Measurements from ENCODE around the gene TP53RK. TPM values are rescaled to one million over a fixed set of nuclear protein-coding genes. Genes with fewer than 3 reads are reported as not detected.

TP53RK gene
- total and polyA plus RNA-seq, 2 of the 13 experiments (the other 11 are each of a cell fraction or from before 2014, with no cell fraction given), result 12.9 to 25.5 TPM

DNA sequence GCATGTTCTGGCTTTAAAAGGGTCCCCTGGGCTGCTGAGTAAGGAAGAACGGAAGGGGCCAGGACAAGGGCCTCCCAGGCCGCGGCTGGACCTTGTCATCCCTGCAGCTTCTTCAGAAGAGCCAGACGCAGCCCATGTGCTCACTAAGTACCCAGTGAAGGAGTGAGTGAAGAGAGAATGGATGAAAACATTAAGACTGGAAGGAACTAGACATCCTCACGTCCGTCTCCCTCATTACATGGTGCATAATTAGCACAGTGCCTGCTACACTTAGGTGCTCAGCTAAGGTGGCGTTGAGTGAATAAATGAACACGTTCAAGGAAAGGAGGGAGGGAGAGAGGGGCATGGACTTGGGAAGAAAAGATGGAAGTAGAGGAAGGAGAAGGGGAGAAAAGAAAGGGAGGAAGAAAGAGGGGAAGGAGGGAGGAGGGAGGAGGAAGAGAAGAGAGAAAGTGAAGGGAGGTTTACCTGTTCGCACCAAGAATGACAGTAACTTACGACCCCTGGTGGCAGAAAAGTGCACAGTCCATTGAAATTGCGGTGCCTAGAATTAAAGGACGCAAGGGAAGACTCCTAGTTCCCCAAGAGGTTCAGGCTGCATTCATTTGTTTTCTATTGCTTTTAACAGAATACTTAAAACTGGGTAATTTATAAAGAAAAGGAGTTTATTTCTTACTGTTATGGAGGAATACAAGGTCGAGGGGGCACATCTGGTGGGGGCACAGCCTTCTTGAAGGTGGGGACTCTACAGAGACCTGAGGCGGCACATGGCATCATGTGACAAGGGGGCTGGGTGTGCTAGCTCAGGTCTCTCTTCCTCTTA lies 8.0 kb downstream of the TP53RK start (continued):
- TF ChIP-seq, protein P1, sequence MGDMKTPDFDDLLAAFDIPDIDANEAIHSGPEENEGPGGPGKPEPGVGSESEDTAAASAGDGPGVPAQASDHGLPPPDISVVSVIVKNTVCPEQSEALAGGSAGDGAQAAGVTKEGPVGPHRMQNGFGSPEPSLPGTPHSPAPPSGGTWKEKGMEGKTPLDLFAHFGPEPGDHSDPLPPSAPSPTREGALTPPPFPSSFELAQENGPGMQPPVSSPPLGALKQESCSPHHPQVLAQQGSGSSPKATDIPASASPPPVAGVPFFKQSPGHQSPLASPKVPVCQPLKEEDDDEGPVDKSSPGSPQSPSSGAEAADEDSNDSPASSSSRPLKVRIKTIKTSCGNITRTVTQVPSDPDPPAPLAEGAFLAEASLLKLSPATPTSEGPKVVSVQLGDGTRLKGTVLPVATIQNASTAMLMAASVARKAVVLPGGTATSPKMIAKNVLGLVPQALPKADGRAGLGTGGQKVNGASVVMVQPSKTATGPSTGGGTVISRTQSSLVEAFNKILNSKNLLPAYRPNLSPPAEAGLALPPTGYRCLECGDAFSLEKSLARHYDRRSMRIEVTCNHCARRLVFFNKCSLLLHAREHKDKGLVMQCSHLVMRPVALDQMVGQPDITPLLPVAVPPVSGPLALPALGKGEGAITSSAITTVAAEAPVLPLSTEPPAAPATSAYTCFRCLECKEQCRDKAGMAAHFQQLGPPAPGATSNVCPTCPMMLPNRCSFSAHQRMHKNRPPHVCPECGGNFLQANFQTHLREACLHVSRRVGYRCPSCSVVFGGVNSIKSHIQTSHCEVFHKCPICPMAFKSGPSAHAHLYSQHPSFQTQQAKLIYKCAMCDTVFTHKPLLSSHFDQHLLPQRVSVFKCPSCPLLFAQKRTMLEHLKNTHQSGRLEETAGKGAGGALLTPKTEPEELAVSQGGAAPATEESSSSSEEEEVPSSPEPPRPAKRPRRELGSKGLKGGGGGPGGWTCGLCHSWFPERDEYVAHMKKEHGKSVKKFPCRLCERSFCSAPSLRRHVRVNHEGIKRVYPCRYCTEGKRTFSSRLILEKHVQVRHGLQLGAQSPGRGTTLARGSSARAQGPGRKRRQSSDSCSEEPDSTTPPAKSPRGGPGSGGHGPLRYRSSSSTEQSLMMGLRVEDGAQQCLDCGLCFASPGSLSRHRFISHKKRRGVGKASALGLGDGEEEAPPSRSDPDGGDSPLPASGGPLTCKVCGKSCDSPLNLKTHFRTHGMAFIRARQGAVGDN (CRISPR knock-in tag; IDR thresholded peaks at IDR 0.05), result peak; percentile 50; the same call in 1 of the 2 replicates
- TF ChIP-seq KMT2B (CRISPR knock-in tag; IDR thresholded peaks at IDR 0.05) (peak; percentile 65; the same call in 1 of the 2 replicates), HOXA7 (CRISPR knock-in tag; IDR thresholded peaks at IDR 0.05) (no peak; the same call in 1 of the 2 replicates), MZF1 (CRISPR knock-in tag; IDR thresholded peaks at IDR 0.05; ENCODE audit: borderline replicate concordance) (no peak), THAP11 (CRISPR knock-in tag; IDR thresholded peaks at IDR 0.05) (peak; percentile 50), HNF4G (IDR thresholded peaks at IDR 0.05; ENCODE audit: borderline replicate concordance, low read depth, low read length) (no peak), HNF4G (CRISPR knock-in tag; IDR thresholded peaks at IDR 0.05; ENCODE audit: borderline replicate concordance, low read depth) (peak; percentile 64; the same call in 1 of the 2 replicates), GTF2F1 (IDR thresholded peaks at IDR 0.05; ENCODE audit: low read length) (no peak), JUN (CRISPR knock-in tag; IDR thresholded peaks at IDR 0.05) (0 out of 2 replicates have a peak, but pooled peaks have one; percentile 9)
- TF ChIP-seq, protein P2, sequence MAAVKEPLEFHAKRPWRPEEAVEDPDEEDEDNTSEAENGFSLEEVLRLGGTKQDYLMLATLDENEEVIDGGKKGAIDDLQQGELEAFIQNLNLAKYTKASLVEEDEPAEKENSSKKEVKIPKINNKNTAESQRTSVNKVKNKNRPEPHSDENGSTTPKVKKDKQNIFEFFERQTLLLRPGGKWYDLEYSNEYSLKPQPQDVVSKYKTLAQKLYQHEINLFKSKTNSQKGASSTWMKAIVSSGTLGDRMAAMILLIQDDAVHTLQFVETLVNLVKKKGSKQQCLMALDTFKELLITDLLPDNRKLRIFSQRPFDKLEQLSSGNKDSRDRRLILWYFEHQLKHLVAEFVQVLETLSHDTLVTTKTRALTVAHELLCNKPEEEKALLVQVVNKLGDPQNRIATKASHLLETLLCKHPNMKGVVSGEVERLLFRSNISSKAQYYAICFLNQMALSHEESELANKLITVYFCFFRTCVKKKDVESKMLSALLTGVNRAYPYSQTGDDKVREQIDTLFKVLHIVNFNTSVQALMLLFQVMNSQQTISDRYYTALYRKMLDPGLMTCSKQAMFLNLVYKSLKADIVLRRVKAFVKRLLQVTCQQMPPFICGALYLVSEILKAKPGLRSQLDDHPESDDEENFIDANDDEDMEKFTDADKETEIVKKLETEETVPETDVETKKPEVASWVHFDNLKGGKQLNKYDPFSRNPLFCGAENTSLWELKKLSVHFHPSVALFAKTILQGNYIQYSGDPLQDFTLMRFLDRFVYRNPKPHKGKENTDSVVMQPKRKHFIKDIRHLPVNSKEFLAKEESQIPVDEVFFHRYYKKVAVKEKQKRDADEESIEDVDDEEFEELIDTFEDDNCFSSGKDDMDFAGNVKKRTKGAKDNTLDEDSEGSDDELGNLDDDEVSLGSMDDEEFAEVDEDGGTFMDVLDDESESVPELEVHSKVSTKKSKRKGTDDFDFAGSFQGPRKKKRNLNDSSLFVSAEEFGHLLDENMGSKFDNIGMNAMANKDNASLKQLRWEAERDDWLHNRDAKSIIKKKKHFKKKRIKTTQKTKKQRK (IDR thresholded peaks at IDR 0.05; ENCODE audit: low read length), result no peak
- TF ChIP-seq, protein P3, sequence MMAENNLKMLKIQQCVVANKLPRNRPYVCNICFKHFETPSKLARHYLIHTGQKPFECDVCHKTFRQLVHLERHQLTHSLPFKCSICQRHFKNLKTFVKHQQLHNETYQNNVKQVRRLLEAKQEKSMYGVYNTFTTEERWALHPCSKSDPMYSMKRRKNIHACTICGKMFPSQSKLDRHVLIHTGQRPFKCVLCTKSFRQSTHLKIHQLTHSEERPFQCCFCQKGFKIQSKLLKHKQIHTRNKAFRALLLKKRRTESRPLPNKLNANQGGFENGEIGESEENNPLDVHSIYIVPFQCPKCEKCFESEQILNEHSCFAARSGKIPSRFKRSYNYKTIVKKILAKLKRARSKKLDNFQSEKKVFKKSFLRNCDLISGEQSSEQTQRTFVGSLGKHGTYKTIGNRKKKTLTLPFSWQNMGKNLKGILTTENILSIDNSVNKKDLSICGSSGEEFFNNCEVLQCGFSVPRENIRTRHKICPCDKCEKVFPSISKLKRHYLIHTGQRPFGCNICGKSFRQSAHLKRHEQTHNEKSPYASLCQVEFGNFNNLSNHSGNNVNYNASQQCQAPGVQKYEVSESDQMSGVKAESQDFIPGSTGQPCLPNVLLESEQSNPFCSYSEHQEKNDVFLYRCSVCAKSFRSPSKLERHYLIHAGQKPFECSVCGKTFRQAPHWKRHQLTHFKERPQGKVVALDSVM (CRISPR knock-in tag; IDR thresholded peaks at IDR 0.05), result peak; percentile 32; the same call in 1 of the 2 replicates
- TF ChIP-seq, protein P4, sequence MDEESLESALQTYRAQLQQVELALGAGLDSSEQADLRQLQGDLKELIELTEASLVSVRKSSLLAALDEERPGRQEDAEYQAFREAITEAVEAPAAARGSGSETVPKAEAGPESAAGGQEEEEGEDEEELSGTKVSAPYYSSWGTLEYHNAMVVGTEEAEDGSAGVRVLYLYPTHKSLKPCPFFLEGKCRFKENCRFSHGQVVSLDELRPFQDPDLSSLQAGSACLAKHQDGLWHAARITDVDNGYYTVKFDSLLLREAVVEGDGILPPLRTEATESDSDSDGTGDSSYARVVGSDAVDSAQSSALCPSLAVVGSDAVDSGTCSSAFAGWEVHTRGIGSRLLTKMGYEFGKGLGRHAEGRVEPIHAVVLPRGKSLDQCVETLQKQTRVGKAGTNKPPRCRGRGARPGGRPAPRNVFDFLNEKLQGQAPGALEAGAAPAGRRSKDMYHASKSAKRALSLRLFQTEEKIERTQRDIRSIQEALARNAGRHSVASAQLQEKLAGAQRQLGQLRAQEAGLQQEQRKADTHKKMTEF (CRISPR knock-in tag; IDR thresholded peaks at IDR 0.05), result peak; percentile 78
- TF ChIP-seq, protein P5, sequence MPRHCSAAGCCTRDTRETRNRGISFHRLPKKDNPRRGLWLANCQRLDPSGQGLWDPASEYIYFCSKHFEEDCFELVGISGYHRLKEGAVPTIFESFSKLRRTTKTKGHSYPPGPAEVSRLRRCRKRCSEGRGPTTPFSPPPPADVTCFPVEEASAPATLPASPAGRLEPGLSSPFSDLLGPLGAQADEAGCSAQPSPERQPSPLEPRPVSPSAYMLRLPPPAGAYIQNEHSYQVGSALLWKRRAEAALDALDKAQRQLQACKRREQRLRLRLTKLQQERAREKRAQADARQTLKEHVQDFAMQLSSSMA (CRISPR knock-in tag; IDR thresholded peaks at IDR 0.05), result no peak

Data from HepG2 (cell line).